Measurements from ENCODE around the gene TBC1D10B.

DNA sequence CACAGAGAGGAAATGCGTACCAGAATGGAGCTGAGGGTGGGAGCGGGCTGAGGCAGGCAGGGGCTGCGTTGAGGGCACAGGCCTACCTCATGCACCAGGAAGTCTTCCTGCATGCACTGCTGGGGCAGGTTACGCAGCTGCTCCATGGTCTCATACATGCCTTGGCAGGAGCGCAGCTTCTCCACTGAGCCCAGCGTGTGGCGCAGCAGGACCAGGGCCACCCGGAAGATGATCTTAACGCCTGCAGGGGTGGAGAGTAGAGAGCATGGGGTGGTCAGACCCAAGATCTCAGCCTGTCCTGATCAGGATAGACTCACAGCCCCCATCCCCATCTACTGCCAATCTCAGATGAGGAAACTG, 11.7 kb downstream of the TBC1D10B start:
- TF ChIP-seq GABPA (IDR thresholded peaks at IDR 0.05; ENCODE audit: low read depth): no peak
- TF ChIP-seq, protein P1, sequence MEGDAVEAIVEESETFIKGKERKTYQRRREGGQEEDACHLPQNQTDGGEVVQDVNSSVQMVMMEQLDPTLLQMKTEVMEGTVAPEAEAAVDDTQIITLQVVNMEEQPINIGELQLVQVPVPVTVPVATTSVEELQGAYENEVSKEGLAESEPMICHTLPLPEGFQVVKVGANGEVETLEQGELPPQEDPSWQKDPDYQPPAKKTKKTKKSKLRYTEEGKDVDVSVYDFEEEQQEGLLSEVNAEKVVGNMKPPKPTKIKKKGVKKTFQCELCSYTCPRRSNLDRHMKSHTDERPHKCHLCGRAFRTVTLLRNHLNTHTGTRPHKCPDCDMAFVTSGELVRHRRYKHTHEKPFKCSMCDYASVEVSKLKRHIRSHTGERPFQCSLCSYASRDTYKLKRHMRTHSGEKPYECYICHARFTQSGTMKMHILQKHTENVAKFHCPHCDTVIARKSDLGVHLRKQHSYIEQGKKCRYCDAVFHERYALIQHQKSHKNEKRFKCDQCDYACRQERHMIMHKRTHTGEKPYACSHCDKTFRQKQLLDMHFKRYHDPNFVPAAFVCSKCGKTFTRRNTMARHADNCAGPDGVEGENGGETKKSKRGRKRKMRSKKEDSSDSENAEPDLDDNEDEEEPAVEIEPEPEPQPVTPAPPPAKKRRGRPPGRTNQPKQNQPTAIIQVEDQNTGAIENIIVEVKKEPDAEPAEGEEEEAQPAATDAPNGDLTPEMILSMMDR (IDR thresholded peaks at IDR 0.05; ENCODE audit: insufficient read depth, low read length): no peak

All from HL-60 (cell line).